Rectal smooth muscle tissue (tissue), 1 donor: ENCODE measurements around the gene CXXC1.
"Not testable (repeated sequence)": the region's sequence is repeated elsewhere in the genome, so short reads cannot be mapped to it uniquely, and the experiment has no call there.

Experiments
- H3K27ac ChIP-seq: one replicate; pipeline ENCODE4 v1.7.0; 2013; ENCODE audit warnings: low read depth, low read length, inconsistent platforms
- H3K27me3 ChIP-seq: one replicate; pipeline ENCODE4 v1.7.0; 2013; ENCODE audit warnings: low read length; ENCODE audit not compliant: control insufficient read depth, insufficient read depth
- H3K36me3 ChIP-seq: one replicate; pipeline ENCODE4 v1.7.0; 2013; ENCODE audit warnings: low read length; ENCODE audit not compliant: control insufficient read depth, insufficient read depth
- H3K4me1 ChIP-seq: one replicate; pipeline ENCODE4 v1.7.0; 2013; ENCODE audit warnings: low read length; ENCODE audit not compliant: control insufficient read depth, insufficient read depth
- H3K4me3 ChIP-seq: one replicate; pipeline ENCODE4 v1.7.0; 2013; ENCODE audit warnings: low read length
- H3K9ac ChIP-seq: one replicate; pipeline ENCODE4 v1.7.0; 2013; ENCODE audit warnings: low read length

Gene CXXC1

GRCh38 chr18:50310080-50310479, 22.6 kb upstream of the CXXC1 start:
- Histone ChIP-seq H3K4me1 (no peaks in the 10 kb centered on the region), H3K36me3 (no peaks in the 10 kb centered on the region), H3K27me3 (peaks cover 4% of the 10 kb centered on the region), H3K4me3 (no peak overlapping the region), H3K9ac (no peak overlapping the region), H3K27ac (no peak overlapping the region)

GRCh38 chr18:50308851-50309250, 21.4 kb upstream of the CXXC1 start:
- not testable (repeated sequence) for H3K4me3 ChIP-seq, H3K36me3 ChIP-seq, H3K27ac ChIP-seq, H3K27me3 ChIP-seq, H3K4me1 ChIP-seq, H3K9ac ChIP-seq

DNA sequence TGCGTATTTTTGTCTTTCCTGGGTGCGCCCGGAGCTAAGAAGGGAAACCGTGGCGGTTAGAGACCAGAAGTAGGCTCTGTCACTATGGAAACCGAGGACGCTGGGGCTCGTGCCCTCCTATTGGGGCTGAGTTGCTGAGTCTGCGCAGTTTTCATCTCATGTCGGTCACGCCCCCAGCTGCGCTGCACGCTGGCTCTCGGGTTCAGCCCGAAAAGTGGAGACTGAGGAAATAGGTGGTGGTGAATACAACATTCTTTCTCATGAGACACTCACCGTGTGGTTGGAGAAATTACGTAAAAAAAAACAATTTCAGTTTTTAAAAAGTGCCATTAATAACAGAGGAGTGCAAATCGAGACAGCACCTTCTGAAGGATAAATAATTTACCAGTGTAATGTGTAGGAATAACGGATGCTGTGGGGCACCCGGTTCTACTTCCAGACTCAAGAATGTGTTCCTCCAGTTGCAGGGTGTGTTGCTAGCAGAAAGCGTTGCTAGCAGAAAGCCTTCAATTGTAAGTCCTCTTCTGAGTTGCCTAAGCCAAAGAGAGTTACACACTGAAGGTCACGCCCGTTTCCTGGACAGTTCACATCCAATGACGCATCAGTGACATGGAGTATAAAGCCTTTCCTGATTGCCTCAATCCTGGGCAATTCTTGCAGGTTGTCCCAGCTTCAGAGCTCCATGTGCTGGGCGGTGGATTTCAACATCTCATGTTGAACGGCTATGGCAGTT, 20.4 kb upstream of the CXXC1 start:
- H3K36me3 ChIP-seq = no peaks in the 10 kb centered on the region
- H3K9ac ChIP-seq = no peak overlapping the region
- H3K27me3 ChIP-seq = no peaks in the 10 kb centered on the region
- no peak overlapping the region for H3K27ac ChIP-seq
- H3K4me3 ChIP-seq = peak overlapping the region; percentile 66
- H3K4me1 ChIP-seq = no peaks in the 10 kb centered on the region

GRCh38 chr18:50307400-50307737, 19.9 kb upstream of the CXXC1 start:
- Histone ChIP-seq H3K27ac (no peak overlapping the region), H3K9ac (no peak overlapping the region)

GRCh38 chr18:50306944-50307343, 19.5 kb upstream of the CXXC1 start:
- H3K36me3 ChIP-seq = no peaks in the 10 kb centered on the region
- H3K4me1 ChIP-seq = no peaks in the 10 kb centered on the region
- H3K27ac ChIP-seq = no peak overlapping the region
- no peaks in the 10 kb centered on the region for H3K27me3 ChIP-seq
- no peak overlapping the region for H3K9ac ChIP-seq
- H3K4me3 ChIP-seq = peak overlapping the region; percentile 22

More at GRCh38 chr18:50307400-50307737, 19.9 kb upstream of the CXXC1 start:
- no peaks in the 10 kb centered on the region for H3K4me1 ChIP-seq
- H3K36me3 ChIP-seq = no peaks in the 10 kb centered on the region
- no peaks in the 10 kb centered on the region for H3K27me3 ChIP-seq
- H3K4me3 ChIP-seq = peak overlapping the region; percentile 66

GRCh38 chr18:50301074-50301473, 13.6 kb upstream of the CXXC1 start:
- H3K27me3 ChIP-seq = peaks cover 2% of the 10 kb centered on the region
- H3K27ac ChIP-seq = no peak overlapping the region
- H3K9ac ChIP-seq = no peak overlapping the region
- no peak overlapping the region for H3K4me3 ChIP-seq
- no peaks in the 10 kb centered on the region for H3K36me3 ChIP-seq
- no peaks in the 10 kb centered on the region for H3K4me1 ChIP-seq

- Histone ChIP-seq H3K4me1 (no peaks in the 10 kb centered on the region), H3K9ac (no peak overlapping the region), H3K4me3 (no peak overlapping the region), H3K36me3 (no peaks in the 10 kb centered on the region), H3K27me3 (peaks cover 2% of the 10 kb centered on the region), H3K27ac (no peak overlapping the region)
These were observed 12.3 kb upstream of the CXXC1 start for GRCh38 chr18:50299626-50300388.

- Histone ChIP-seq H3K4me3 (peak overlapping the region; percentile 45), H3K36me3 (no peaks in the 10 kb centered on the region), H3K4me1 (no peaks in the 10 kb centered on the region), H3K9ac (no peak overlapping the region), H3K27me3 (peaks cover 2% of the 10 kb centered on the region), H3K27ac (no peak overlapping the region)
These were observed 11.2 kb upstream of the CXXC1 start for GRCh38 chr18:50298443-50299284.

GRCh38 chr18:50297621-50298442, 10.3 kb upstream of the CXXC1 start:
- peaks cover 2% of the 10 kb centered on the region for H3K27me3 ChIP-seq
- no peaks in the 10 kb centered on the region for H3K36me3 ChIP-seq
- H3K27ac ChIP-seq = no peak overlapping the region
- no peaks in the 10 kb centered on the region for H3K4me1 ChIP-seq
- no peak overlapping the region for H3K9ac ChIP-seq
- H3K4me3 ChIP-seq = peak overlapping the region; percentile 45

DNA sequence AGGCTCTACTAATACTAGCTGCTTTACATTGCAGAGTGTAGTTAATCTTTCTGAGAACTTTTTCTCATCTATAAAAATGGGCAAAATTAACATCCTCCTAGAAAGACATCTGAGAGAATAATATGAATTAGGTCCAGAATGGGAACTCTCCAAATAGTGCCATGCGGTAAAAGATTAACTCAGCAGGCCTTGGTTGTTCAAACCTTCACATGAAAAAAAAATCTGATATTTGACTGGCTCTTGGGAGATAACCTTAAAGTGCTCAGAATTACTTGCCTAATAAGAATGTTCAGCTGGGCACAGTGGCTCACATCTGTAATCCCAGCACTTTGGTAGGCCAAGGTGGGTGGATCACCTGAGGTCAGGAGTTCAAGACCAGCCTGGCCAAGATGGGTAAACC, 5.5 kb upstream of the CXXC1 start:
- Histone ChIP-seq H3K36me3 (no peaks in the 10 kb centered on the region), H3K9ac (no peak overlapping the region), H3K27ac (no peak overlapping the region), H3K27me3 (no peaks in the 10 kb centered on the region), H3K4me1 (no peaks in the 10 kb centered on the region), H3K4me3 (no peak overlapping the region)

DNA sequence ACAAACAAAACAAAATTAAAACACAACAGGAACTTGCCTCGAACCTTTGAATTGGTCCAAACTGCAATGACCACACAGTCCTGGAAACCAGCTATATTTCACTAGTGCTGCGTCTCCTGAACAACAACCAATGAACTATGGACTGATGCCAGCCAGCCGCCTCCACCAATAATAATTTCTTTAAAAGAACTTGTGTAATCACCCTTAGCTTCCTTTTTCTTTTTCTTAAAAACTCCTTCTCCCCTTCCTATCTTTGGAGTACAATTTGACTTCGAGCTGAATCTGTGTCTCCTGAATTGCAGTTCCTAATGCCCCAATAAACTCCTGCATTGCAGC, 1.6 kb upstream of the CXXC1 start:
- H3K4me3 ChIP-seq = no peak overlapping the region
- H3K27me3 ChIP-seq = no peaks in the 10 kb centered on the region
- no peak overlapping the region for H3K27ac ChIP-seq
- H3K4me1 ChIP-seq = no peaks in the 10 kb centered on the region
- no peak overlapping the region for H3K9ac ChIP-seq
- H3K36me3 ChIP-seq = peaks cover 9% of the 10 kb centered on the region
